HG03469 (cell line): Measurements from ENCODE around the gene BTF3L4.
"Not testable (repeated sequence)": the region's sequence is repeated elsewhere in the genome, so short reads cannot be mapped to it uniquely, and the experiment has no call there.

Experiments used
- ATAC-seq: cut with Tn5 transposase; IDR thresholded peaks from one replicate; pipeline ENCODE4 v1.9.1; 2021; ENCODE audit warnings: mild to moderate bottlenecking, moderate library complexity, moderate number of reproducible peaks; ENCODE audit not compliant: unreplicated experiment

The BTF3L4 gene

GRCh38 chr1:52056163-52056936 lies at the start of gene BTF3L4:
TSS of gene BTF3L4 (plus strand) at chr1:52056295. CDS start at chr1:52059848, 3,553 bp downstream.
- peak; percentile 59 for ATAC-seq

GRCh38 chr1:52007215-52008002 lies 48.7 kb upstream of the BTF3L4 start:
- ATAC-seq = no peak

- ATAC-seq = no peak
Measured at GRCh38 chr1:52008071-52008809, 47.9 kb upstream of the BTF3L4 start.

- no peak for ATAC-seq
Measured at GRCh38 chr1:52022133-52022532, 34.0 kb upstream of the BTF3L4 start.

GRCh38 chr1:52026278-52026677 lies 29.8 kb upstream of the BTF3L4 start:
- no peak for ATAC-seq

- ATAC-seq = no peak
Measured at GRCh38 chr1:52028328-52028727, 27.8 kb upstream of the BTF3L4 start.

GRCh38 chr1:52028839-52029238 lies 27.3 kb upstream of the BTF3L4 start:
- ATAC-seq = not testable (repeated sequence)

- no peak for ATAC-seq
Measured at GRCh38 chr1:52032124-52032784, 23.8 kb upstream of the BTF3L4 start.

- ATAC-seq = no peak
Measured at GRCh38 chr1:52032785-52033131, 23.3 kb upstream of the BTF3L4 start.

- peak; percentile 83 for ATAC-seq
Measured at GRCh38 chr1:52033190-52034049, 22.7 kb upstream of the BTF3L4 start, which contains the start of gene KTI12. TSS of gene KTI12 (minus strand) at chr1:52033810. CDS start at chr1:52033761, 49 bp downstream.

- ATAC-seq = no peak
Measured at GRCh38 chr1:52034050-52034384, 22.1 kb upstream of the BTF3L4 start.

GRCh38 chr1:52037402-52037814 lies 18.7 kb upstream of the BTF3L4 start:
- no peak for ATAC-seq

GRCh38 chr1:52037909-52038308 lies 18.2 kb upstream of the BTF3L4 start:
- no peak for ATAC-seq

GRCh38 chr1:52041551-52042185 lies 14.4 kb upstream of the BTF3L4 start:
- ATAC-seq = no peak

- ATAC-seq = no peak
Measured at GRCh38 chr1:52045236-52045635, 10.9 kb upstream of the BTF3L4 start.

- ATAC-seq = not testable (repeated sequence)
Measured at GRCh38 chr1:52045666-52046195, 10.4 kb upstream of the BTF3L4 start.

- ATAC-seq = not testable (repeated sequence)
Measured at GRCh38 chr1:52049337-52049736, 6.8 kb upstream of the BTF3L4 start.

GRCh38 chr1:52053862-52054261 lies 2.2 kb upstream of the BTF3L4 start:
- ATAC-seq = no peak

GRCh38 chr1:52054496-52055065 lies 1.5 kb upstream of the BTF3L4 start:
- no peak for ATAC-seq
